ENCODE results near the gene TRMO.

- no peak for TF ChIP-seq CTCF (IDR thresholded peaks at IDR 0.05; ENCODE audit: insufficient read depth, low read depth, low read length)
- no peak for TF ChIP-seq EZH2 (IDR thresholded peaks at IDR 0.05; ENCODE audit: insufficient read depth, low read length)
Observed at GRCh38 chr9:97918611-97919010, 3.7 kb downstream of the TRMO start.

Measured in astrocyte (in vitro differentiated cells and primary cell).